ENCODE results near the gene ZNF783.
"Not testable (repeated sequence)": the region's sequence is repeated elsewhere in the genome, so short reads cannot be mapped to it uniquely, and the experiment has no call there.

DNA sequence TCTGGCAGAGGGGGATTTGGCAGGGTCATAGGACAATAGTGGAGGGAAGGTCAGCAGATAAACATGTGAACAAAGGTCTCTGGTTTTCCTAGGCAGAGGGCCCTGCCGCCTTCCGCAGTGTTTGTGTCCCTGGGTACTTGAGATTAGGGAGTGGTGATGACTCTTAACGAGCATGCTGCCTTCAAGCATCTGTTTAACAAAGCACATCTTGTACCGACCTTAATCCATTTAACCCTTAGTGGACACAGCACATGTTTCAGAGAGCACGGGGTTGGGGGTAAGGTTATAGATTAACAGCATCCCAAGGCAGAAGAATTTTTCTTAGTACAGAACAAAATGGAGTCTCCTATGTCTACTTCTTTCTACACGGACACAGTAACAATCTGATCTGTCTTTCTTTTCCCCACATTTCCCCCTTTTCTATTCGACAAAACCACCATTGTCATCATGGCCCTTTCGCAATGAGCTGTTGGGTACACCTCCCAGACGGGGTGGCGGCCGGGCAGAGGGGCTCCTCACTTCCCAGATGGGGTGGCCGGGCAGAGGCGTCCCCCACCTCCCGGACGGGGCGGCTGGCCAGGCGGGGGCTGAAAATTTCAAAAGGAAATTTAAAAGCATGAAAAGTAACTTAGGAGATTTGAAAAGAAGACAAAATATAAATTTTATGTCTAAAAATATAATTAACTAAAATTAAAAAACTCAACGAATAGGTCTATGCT, 70.8 kb downstream of the ZNF783 start:
- TF ChIP-seq, protein P1, sequence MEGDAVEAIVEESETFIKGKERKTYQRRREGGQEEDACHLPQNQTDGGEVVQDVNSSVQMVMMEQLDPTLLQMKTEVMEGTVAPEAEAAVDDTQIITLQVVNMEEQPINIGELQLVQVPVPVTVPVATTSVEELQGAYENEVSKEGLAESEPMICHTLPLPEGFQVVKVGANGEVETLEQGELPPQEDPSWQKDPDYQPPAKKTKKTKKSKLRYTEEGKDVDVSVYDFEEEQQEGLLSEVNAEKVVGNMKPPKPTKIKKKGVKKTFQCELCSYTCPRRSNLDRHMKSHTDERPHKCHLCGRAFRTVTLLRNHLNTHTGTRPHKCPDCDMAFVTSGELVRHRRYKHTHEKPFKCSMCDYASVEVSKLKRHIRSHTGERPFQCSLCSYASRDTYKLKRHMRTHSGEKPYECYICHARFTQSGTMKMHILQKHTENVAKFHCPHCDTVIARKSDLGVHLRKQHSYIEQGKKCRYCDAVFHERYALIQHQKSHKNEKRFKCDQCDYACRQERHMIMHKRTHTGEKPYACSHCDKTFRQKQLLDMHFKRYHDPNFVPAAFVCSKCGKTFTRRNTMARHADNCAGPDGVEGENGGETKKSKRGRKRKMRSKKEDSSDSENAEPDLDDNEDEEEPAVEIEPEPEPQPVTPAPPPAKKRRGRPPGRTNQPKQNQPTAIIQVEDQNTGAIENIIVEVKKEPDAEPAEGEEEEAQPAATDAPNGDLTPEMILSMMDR (IDR thresholded peaks at IDR 0.05; ENCODE audit: poor library complexity) = not testable (repeated sequence)
- not testable (repeated sequence) for TF ChIP-seq EZH2 (IDR thresholded peaks at IDR 0.05; ENCODE audit: borderline replicate concordance)

Data from hepatocyte (in vitro differentiated cells).